GM12878 (cell line): ENCODE measurements around the gene LEF1. TPM values are rescaled to one million over a fixed set of nuclear protein-coding genes. Genes with fewer than 3 reads are reported as not detected.

ENCODE experiments used
- ATAC-seq: fragments of 200-7000 bp; cut with Tn5 transposase; 3 replicates; pipeline ENCODE4 v1.9.1; 2020; ENCODE audit warnings: mild to moderate bottlenecking, moderate library complexity
- BruUV-seq: library from RNA; stranded (reverse); fragments of 400-500 nt; replicated peaks from 2 replicates; lab custom pipeline; 2021; lab: Mats Ljungman, UMichigan
- CTCF ChIA-PET: fragments of 300-600 bp; sonication (Branson Sonifier 250); formaldehyde crosslinking; extraction: SDS; loops from one replicate; lab custom pipeline; 2021; ENCODE audit warnings: inconsistent platforms; lab: Yijun Ruan, JAX
- POLR2A ChIA-PET: fragments of 350-600 bp; formaldehyde crosslinking; extraction: SDS; loops from one replicate; lab custom pipeline; 2021; ENCODE audit warnings: inconsistent platforms; lab: Charles Lee
- RAD21 ChIA-PET: fragments of 300-600 bp; sonication (Branson Sonifier 250); formaldehyde crosslinking; loops from one replicate; lab custom pipeline; 2023; ENCODE audit warnings: antibody characterized with exemption; ENCODE audit not compliant: unreplicated experiment; lab: Charles Lee
- SMC1A ChIA-PET: fragments of 300-600 bp; sonication (Branson Sonifier 250); formaldehyde crosslinking; loops from one replicate; lab custom pipeline; 2023; ENCODE audit not compliant: unreplicated experiment, uncharacterized antibody; lab: Charles Lee
- DNase-seq: peaks from one replicate; pipeline ENCODE4 v3.0.0-alpha.2; 2011; ENCODE audit warnings: low read depth, low spot score
- FAIRE-seq: peaks from 3 replicates; lab custom pipeline; 2011; peaks lifted over from hg19 to GRCh38; lab: Jason Lieb, UNC
- H2AFZ ChIP-seq: 2 replicates; pipeline ENCODE4 v1.6.0; 2011; ENCODE audit warnings: low read depth, low read length, control low read depth; ENCODE audit not compliant: control insufficient read depth
- H3K27ac ChIP-seq: 2 replicates; pipeline ENCODE4 v1.5.1; 2011; ENCODE audit warnings: control low read depth; ENCODE audit not compliant: control insufficient read depth, insufficient read depth
- H3K27me3 ChIP-seq, 2 experiments: replicated peaks in 1 of 2; 2 replicates each; pipeline versions ENCODE4 v1.6.0 to v1.6.1; 2011; ENCODE audit warnings: low read length in 1 of 2; ENCODE audit not compliant: control insufficient read depth in 2 of 2, insufficient read depth in 2 of 2
- H3K36me3 ChIP-seq, 2 experiments: 2 replicates each; pipeline ENCODE4 v1.5.1; 2011; ENCODE audit warnings: low read length in 1 of 2; ENCODE audit not compliant: control insufficient read depth in 2 of 2, insufficient read depth in 2 of 2
- H3K4me1 ChIP-seq: 2 replicates; pipeline ENCODE4 v1.6.1; 2011; ENCODE audit warnings: mild to moderate bottlenecking, low read length, moderate library complexity, mixed read lengths; ENCODE audit not compliant: control insufficient read depth, insufficient read depth
- H3K4me2 ChIP-seq: 2 replicates; pipeline ENCODE4 v1.6.0; 2011; ENCODE audit warnings: control low read depth; ENCODE audit not compliant: control insufficient read depth, insufficient read depth
- H3K4me3 ChIP-seq: fragments of 200-600 bp; sonication (generic); 2 replicates; pipeline ENCODE4 v1.5.1; 2016
- H3K79me2 ChIP-seq: 2 replicates; pipeline ENCODE4 v1.6.0; 2011; ENCODE audit warnings: low read length; ENCODE audit not compliant: control insufficient read depth, insufficient read depth
- H3K9ac ChIP-seq: 2 replicates; pipeline ENCODE4 v1.8.0; 2011; ENCODE audit warnings: low read length, control low read depth, mixed read lengths; ENCODE audit not compliant: control insufficient read depth, insufficient read depth
- H3K9me3 ChIP-seq: replicated peaks from 3 replicates; pipeline ENCODE4 v1.5.1; 2011; ENCODE audit warnings: mild to moderate bottlenecking, low read length; ENCODE audit not compliant: control insufficient read depth, insufficient read depth
- H4K20me1 ChIP-seq: 2 replicates; pipeline ENCODE4 v1.6.0; 2011; ENCODE audit not compliant: control insufficient read depth, insufficient read depth
- ATF7 ChIP-seq: fragments of 450-650 bp; IDR thresholded peaks from 2 replicates; pipeline ENCODE4 v1.6.1; 2016; ENCODE audit warnings: low read depth, mild to moderate bottlenecking
- BRCA1 ChIP-seq: IDR thresholded peaks from 2 replicates; pipeline ENCODE4 v1.6.1; 2011; ENCODE audit warnings: low read depth, low read length, improper control_type of control experiment
- CHD4 ChIP-seq: fragments of 200-600 bp; sonication (generic); IDR thresholded peaks from 2 replicates; pipeline ENCODE4 v1.6.1; 2016; ENCODE audit warnings: mild to moderate bottlenecking
- GABPA ChIP-seq: IDR thresholded peaks from 2 replicates; pipeline ENCODE4 v1.6.1; 2014; ENCODE audit warnings: antibody characterized with exemption, low read depth, mild to moderate bottlenecking, inconsistent platforms
- IRF4 ChIP-seq: IDR thresholded peaks from 2 replicates; pipeline ENCODE4 v1.6.1; 2011; ENCODE audit warnings: low read depth, low read length
- MEF2B ChIP-seq: fragments of 450-650 bp; IDR thresholded peaks from 2 replicates; pipeline ENCODE4 v1.6.1; 2018; ENCODE audit warnings: mild to moderate bottlenecking, moderate library complexity; ENCODE audit not compliant: partially characterized antibody, poor library complexity, severe bottlenecking
- NBN ChIP-seq: fragments of 450-650 bp; IDR thresholded peaks from 2 replicates; pipeline ENCODE4 v1.6.1; 2016
- NFIC ChIP-seq: IDR thresholded peaks from 2 replicates; pipeline ENCODE4 v1.6.1; 2012; ENCODE audit warnings: low read depth, mild to moderate bottlenecking, inconsistent platforms, low read length, moderate library complexity
- NR2F1 ChIP-seq: fragments of 450-650 bp; conservative IDR thresholded peaks from 2 replicates; pipeline ENCODE4 v1.6.1; 2017; ENCODE audit warnings: mild to moderate bottlenecking
- PML ChIP-seq: IDR thresholded peaks from 2 replicates; pipeline ENCODE4 v1.6.1; 2012; ENCODE audit warnings: low read length, inconsistent platforms
- POLR2AphosphoS2 ChIP-seq: IDR thresholded peaks from 2 replicates; pipeline ENCODE4 v1.6.1; 2011; ENCODE audit warnings: low read depth, mild to moderate bottlenecking, low read length, improper control_type of control experiment, moderate library complexity
- RAD51 ChIP-seq: fragments of 450-650 bp; IDR thresholded peaks from 2 replicates; pipeline ENCODE4 v1.6.1; 2016; ENCODE audit warnings: moderate library complexity, mild to moderate bottlenecking, inconsistent platforms
- SIN3A ChIP-seq: IDR thresholded peaks from 2 replicates; pipeline ENCODE4 v1.6.1; 2012; ENCODE audit warnings: low read depth, low read length, improper control_type of control experiment
- SMC3 ChIP-seq: IDR thresholded peaks from 2 replicates; pipeline ENCODE4 v1.6.1; 2011; ENCODE audit warnings: low read length, improper control_type of control experiment, borderline replicate concordance
- SREBF1 ChIP-seq: IDR thresholded peaks from 2 replicates; pipeline ENCODE4 v1.6.1; 2012; ENCODE audit warnings: mild to moderate bottlenecking, low read length
- ZNF24 ChIP-seq: fragments of 450-650 bp; IDR thresholded peaks from 2 replicates; pipeline ENCODE4 v1.6.1; 2017; ENCODE audit warnings: antibody characterized with exemption, mild to moderate bottlenecking
- WGBS: methylation state at CpG from one replicate; pipeline ENCODE4 v1.1.6; 2016; ENCODE audit warnings: low lambda C conversion rate; ENCODE audit not compliant: insufficient replicate concordance, insufficient coverage; ENCODE audit errors: missing lambda C conversion rate; 5-methylcytosine and 5-hydroxymethylcytosine counted together
- in situ Hi-C: fragments of 300-500 bp; cut with MboI; formaldehyde crosslinking; loops from 9 replicates; pipeline ENCODE4 v1.14.3; 2018; ENCODE audit warnings: mixed read lengths
- intact Hi-C: fragments of 100-400 bp; cut with micrococcal nuclease; formaldehyde crosslinking; loops from one replicate; pipeline ENCODE4 v1.14.2; 2022; ENCODE audit not compliant: unreplicated experiment
- polyA plus RNA-seq, 11 experiments: library from polyadenylated mRNA; depleted of rRNA in 4 of 11; unstranded in 6 of 11; stranded (reverse) in 5 of 11; fragments of >200 nt; fragmentation: Nextera tagmentation in 4 of 11; fragmentation: Illumina TruSeq in 1 of 11; extraction: Ambion mirVana in 4 of 11; extraction: Trizol in 1 of 11; gene quantifications; 1 replicate in 1 of 11; 2 replicates in 10 of 11; pipeline versions ENCODE4 v1.2.1 to v1.2.3, GENCODE V29; 2011 to 2016; ENCODE audit warnings: inconsistent platforms in 2 of 11, missing spikeins in 2 of 11, low read depth in 1 of 11
- total RNA-seq, 4 experiments: library from RNA; depleted of rRNA in 3 of 4; stranded (reverse); fragments of >200 nt in 3 of 4; fragmentation: Illumina TruSeq in 1 of 4; extraction: Trizol in 1 of 4; gene quantifications; 2 replicates each; pipeline versions ENCODE4 v1.2.1 to v1.2.3, GENCODE V29; 2013 to 2021
- TF ChIP-seq, protein P1 (sequence below): fragments of 150-350 bp; IDR thresholded peaks from 2 replicates; pipeline ENCODE4 v1.6.1; 2014; ENCODE audit warnings: mild to moderate bottlenecking, low read depth, low read length
- TF ChIP-seq, protein P2 (sequence below): fragments of 450-650 bp; IDR thresholded peaks from 2 replicates; pipeline ENCODE4 v1.6.1; 2018; ENCODE audit warnings: borderline replicate concordance, mild to moderate bottlenecking; ENCODE audit not compliant: partially characterized antibody

LEF1 gene
- total and polyA plus RNA-seq, 10 of the 15 experiments (the other 5 are each of a cell fraction or from before 2014, with no cell fraction given): 10.2 to 38.1 (median 19.5) TPM

DNA sequence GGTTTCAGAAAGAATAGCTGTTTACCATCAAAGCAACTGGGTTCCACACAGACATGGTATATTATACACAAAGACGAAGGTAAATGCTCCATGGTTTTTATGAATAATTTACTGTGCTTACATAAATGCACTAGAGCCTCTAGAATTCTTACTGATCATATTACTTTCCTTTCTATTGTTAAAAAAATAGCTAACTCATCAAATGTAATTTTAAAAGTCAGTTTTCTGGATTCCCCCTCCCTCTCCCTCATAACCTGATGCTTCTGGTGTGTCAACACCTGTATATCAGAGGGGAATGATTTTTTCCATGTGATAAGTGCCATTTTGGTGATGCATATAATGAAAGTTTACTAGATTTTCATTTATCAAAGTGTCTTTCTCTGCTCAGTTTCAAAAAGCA, 31.1 kb upstream of the LEF1 start:
- ChIA-PET POLR2A (no interaction called here), CTCF (no interaction called here)

More for the DNA sequence above, 31.1 kb upstream of the LEF1 start:
- Histone ChIP-seq H3K36me3 (no peaks in the 10 kb centered on the region), H3K4me1 (no peaks in the 10 kb centered on the region), H3K27me3 (no peaks in the 10 kb centered on the region; a peak in 1 of 4 replicates), H3K4me2 (no peak overlapping the region), H3K27ac (no peak overlapping the region), H3K9ac (no peak overlapping the region), H2AFZ (no peak overlapping the region), H3K79me2 (no peaks in the 10 kb centered on the region), H3K9me3 (no peaks in the 10 kb centered on the region), H4K20me1 (no peaks in the 10 kb centered on the region)
- DNase-seq (no peak), FAIRE-seq (no peak), ATAC-seq (no peak)
- WGBS: 0% methylated on average over 1 of the region's 1 CpG
- BruUV-seq: no TSS peak
- ChIA-PET SMC1A (interaction anchor here (1.7 kb wide), 1 partner anchor 42 kb away, joined by 3 read pairs; no protein-coding TSS in a partner anchor), RAD21 (no interaction called here)
- in situ Hi-C loops: no loop called here
- intact Hi-C loops: no loop called here
- no peak for TF ChIP-seq RAD51
- TF ChIP-seq NBN: no peak
- TF ChIP-seq SIN3A: no peak
- TF ChIP-seq, protein P1, sequence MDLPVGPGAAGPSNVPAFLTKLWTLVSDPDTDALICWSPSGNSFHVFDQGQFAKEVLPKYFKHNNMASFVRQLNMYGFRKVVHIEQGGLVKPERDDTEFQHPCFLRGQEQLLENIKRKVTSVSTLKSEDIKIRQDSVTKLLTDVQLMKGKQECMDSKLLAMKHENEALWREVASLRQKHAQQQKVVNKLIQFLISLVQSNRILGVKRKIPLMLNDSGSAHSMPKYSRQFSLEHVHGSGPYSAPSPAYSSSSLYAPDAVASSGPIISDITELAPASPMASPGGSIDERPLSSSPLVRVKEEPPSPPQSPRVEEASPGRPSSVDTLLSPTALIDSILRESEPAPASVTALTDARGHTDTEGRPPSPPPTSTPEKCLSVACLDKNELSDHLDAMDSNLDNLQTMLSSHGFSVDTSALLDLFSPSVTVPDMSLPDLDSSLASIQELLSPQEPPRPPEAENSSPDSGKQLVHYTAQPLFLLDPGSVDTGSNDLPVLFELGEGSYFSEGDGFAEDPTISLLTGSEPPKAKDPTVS: no peak
- TF ChIP-seq SMC3: no peak
- TF ChIP-seq, protein P2, sequence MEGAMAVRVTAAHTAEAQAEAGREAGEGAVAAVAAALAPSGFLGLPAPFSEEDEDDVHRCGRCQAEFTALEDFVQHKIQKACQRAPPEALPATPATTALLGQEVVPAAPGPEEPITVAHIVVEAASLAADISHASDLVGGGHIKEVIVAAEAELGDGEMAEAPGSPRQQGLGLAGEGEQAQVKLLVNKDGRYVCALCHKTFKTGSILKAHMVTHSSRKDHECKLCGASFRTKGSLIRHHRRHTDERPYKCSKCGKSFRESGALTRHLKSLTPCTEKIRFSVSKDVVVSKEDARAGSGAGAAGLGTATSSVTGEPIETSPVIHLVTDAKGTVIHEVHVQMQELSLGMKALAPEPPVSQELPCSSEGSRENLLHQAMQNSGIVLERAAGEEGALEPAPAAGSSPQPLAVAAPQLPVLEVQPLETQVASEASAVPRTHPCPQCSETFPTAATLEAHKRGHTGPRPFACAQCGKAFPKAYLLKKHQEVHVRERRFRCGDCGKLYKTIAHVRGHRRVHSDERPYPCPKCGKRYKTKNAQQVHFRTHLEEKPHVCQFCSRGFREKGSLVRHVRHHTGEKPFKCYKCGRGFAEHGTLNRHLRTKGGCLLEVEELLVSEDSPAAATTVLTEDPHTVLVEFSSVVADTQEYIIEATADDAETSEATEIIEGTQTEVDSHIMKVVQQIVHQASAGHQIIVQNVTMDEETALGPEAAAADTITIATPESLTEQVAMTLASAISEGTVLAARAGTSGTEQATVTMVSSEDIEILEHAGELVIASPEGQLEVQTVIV: no peak
- no peak for TF ChIP-seq GABPA
- TF ChIP-seq POLR2AphosphoS2: no peak
- no peak for TF ChIP-seq BRCA1
- TF ChIP-seq ATF7: no peak
- no peak for TF ChIP-seq IRF4
- TF ChIP-seq SREBF1: no peak
- no peak for TF ChIP-seq NR2F1
- TF ChIP-seq MEF2B: no peak
- TF ChIP-seq CHD4: no peak
- TF ChIP-seq PML: no peak
- no peak for TF ChIP-seq ZNF24
- TF ChIP-seq NFIC: no peak
- TF ChIP-seq, all 136 proteins: peak for 0
- no peak overlapping the region for H3K4me3 ChIP-seq
